IMR-90 (cell line): ENCODE results near the gene ITGB2. TPM values are rescaled to one million over a fixed set of nuclear protein-coding genes. Genes with fewer than 3 reads are reported as not detected.

Source experiments
- ATAC-seq: fragments of 200-7000 bp; cut with Tn5 transposase; 2 replicates; pipeline ENCODE4 v1.9.1; 2020; ENCODE audit warnings: low read depth, mild to moderate bottlenecking, moderate library complexity
- BruUV-seq: library from RNA; stranded (reverse); fragments of 400-500 nt; replicated peaks from 2 replicates; lab custom pipeline; 2021; lab: Mats Ljungman, UMichigan
- CTCF ChIA-PET: fragments of 300-600 bp; formaldehyde crosslinking; extraction: SDS; loops from one replicate; lab custom pipeline; 2021; ENCODE audit warnings: antibody characterized with exemption; lab: Yijun Ruan, JAX
- POLR2A ChIA-PET: fragments of 300-600 bp; sonication (Branson Sonifier 250); formaldehyde crosslinking; loops from one replicate; lab custom pipeline; 2022; ENCODE audit warnings: antibody characterized with exemption; ENCODE audit not compliant: unreplicated experiment; lab: Charles Lee
- DNase-seq: peaks from one replicate; pipeline ENCODE4 v3.0.0; 2013
- H2AFZ ChIP-seq: replicated peaks from 2 replicates; pipeline ENCODE3; 2013; ENCODE audit warnings: low read length, mild to moderate bottlenecking; ENCODE audit not compliant: poor library complexity
- H2AK5ac ChIP-seq: 2 replicates; pipeline ENCODE4 v1.6.1; 2013; ENCODE audit warnings: low read depth, low read length, inconsistent platforms
- H2AK9ac ChIP-seq: replicated peaks from 2 replicates; pipeline ENCODE3; 2013; ENCODE audit warnings: mild to moderate bottlenecking, low read depth, low read length, moderate library complexity; ENCODE audit not compliant: poor library complexity
- H2BK120ac ChIP-seq: 2 replicates; pipeline ENCODE4 v1.6.1; 2013; ENCODE audit warnings: low read depth, low read length, inconsistent platforms
- H2BK15ac ChIP-seq: 3 replicates; pipeline ENCODE4 v1.6.1; 2013; ENCODE audit warnings: low read depth, low read length, inconsistent platforms
- H2BK20ac ChIP-seq: 2 replicates; pipeline ENCODE4 v1.6.1; 2013; ENCODE audit warnings: low read depth, mild to moderate bottlenecking, inconsistent platforms, low read length, moderate library complexity
- H2BK5ac ChIP-seq: 2 replicates; pipeline ENCODE4 v1.6.1; 2013; ENCODE audit warnings: mild to moderate bottlenecking, low read depth, low read length, inconsistent platforms; ENCODE audit not compliant: poor library complexity, severe bottlenecking
- H3K14ac ChIP-seq: replicated peaks from 2 replicates; pipeline ENCODE4 v1.6.1; 2013; ENCODE audit warnings: low read depth, low read length, inconsistent platforms
- H3K18ac ChIP-seq: 2 replicates; pipeline ENCODE4 v1.6.1; 2013; ENCODE audit warnings: low read depth, low read length, control low read depth
- H3K23ac ChIP-seq: 2 replicates; pipeline ENCODE4 v1.6.1; 2013; ENCODE audit warnings: low read depth, low read length, inconsistent platforms
- H3K27ac ChIP-seq: 2 replicates; pipeline ENCODE4 v1.5.1; 2013; ENCODE audit warnings: mild to moderate bottlenecking, control low read depth, low read length; ENCODE audit not compliant: insufficient read depth
- H3K27me3 ChIP-seq: 2 replicates; pipeline ENCODE4 v1.6.1; 2013; ENCODE audit warnings: low read length; ENCODE audit not compliant: control insufficient read depth, insufficient read depth
- H3K36me3 ChIP-seq: 2 replicates; pipeline ENCODE4 v1.6.1; 2013; ENCODE audit warnings: low read length, mixed read lengths; ENCODE audit not compliant: control insufficient read depth, insufficient read depth
- H3K4ac ChIP-seq: 2 replicates; pipeline ENCODE4 v1.6.1; 2013; ENCODE audit warnings: low read depth, low read length, inconsistent platforms
- H3K4me1 ChIP-seq: 2 replicates; pipeline ENCODE4 v1.6.1; 2013; ENCODE audit warnings: low read length, mixed read lengths; ENCODE audit not compliant: control insufficient read depth, insufficient read depth
- H3K4me2 ChIP-seq: 2 replicates; pipeline ENCODE4 v1.6.1; 2013; ENCODE audit warnings: low read depth, mild to moderate bottlenecking, control low read depth, low read length, moderate library complexity
- H3K4me3 ChIP-seq: 2 replicates; pipeline ENCODE4 v1.5.1; 2013; ENCODE audit warnings: low read depth, mild to moderate bottlenecking, control low read depth, low read length, moderate library complexity; ENCODE audit not compliant: insufficient read depth
- H3K56ac ChIP-seq: 2 replicates; pipeline ENCODE4 v1.6.1; 2013; ENCODE audit warnings: low read length, inconsistent platforms; ENCODE audit not compliant: insufficient read depth; ENCODE audit errors: extremely low read depth
- H3K79me1 ChIP-seq, 2 experiments: 2 replicates each; pipeline ENCODE4 v1.6.1; 2013; ENCODE audit warnings: low read length in 2 of 2, inconsistent platforms in 1 of 2, low read depth in 1 of 2
- H3K9ac ChIP-seq: 2 replicates; pipeline ENCODE4 v1.6.1; 2013; ENCODE audit warnings: low read depth, low read length, control low read depth
- H3K9me1 ChIP-seq: 2 replicates; pipeline ENCODE4 v1.6.1; 2013; ENCODE audit warnings: low read length, inconsistent platforms; ENCODE audit not compliant: insufficient read depth
- H3K9me3 ChIP-seq: 2 replicates; pipeline ENCODE4 v1.6.1; 2013; ENCODE audit warnings: low read length; ENCODE audit not compliant: control insufficient read depth, insufficient read depth
- H4K20me1 ChIP-seq: 2 replicates; pipeline ENCODE4 v1.6.1; 2013; ENCODE audit warnings: low read length, inconsistent platforms; ENCODE audit not compliant: insufficient read depth
- H4K5ac ChIP-seq: 2 replicates; pipeline ENCODE4 v1.6.1; 2013; ENCODE audit warnings: mild to moderate bottlenecking, low read depth, low read length, control low read depth
- H4K8ac ChIP-seq, 2 experiments: 2 replicates each; pipeline ENCODE4 v1.6.1; 2013; ENCODE audit warnings: low read depth in 2 of 2, low read length in 2 of 2, control low read depth in 1 of 2, inconsistent platforms in 1 of 2
- H4K91ac ChIP-seq: 2 replicates; pipeline ENCODE4 v1.6.1; 2013; ENCODE audit warnings: low read depth, low read length, inconsistent platforms; ENCODE audit not compliant: insufficient read depth
- CEBPB ChIP-seq: IDR thresholded peaks from 2 replicates; pipeline ENCODE4 v1.6.1; 2012; ENCODE audit warnings: low read depth, low read length, improper control_type of control experiment
- CHD1 ChIP-seq: IDR thresholded peaks from 2 replicates; pipeline ENCODE4 v1.6.1; 2012; ENCODE audit warnings: low read depth, low read length, improper control_type of control experiment
- CTCF ChIP-seq: conservative IDR thresholded peaks from 2 replicates; pipeline ENCODE4 v1.5.1; 2012; ENCODE audit warnings: mild to moderate bottlenecking, low read depth, low read length, improper control_type of control experiment
- ELK1 ChIP-seq: fragments of 150-350 bp; IDR thresholded peaks from 2 replicates; pipeline ENCODE4 v1.6.1; 2016; ENCODE audit warnings: low read depth, mild to moderate bottlenecking, low read length, moderate library complexity, borderline replicate concordance
- FOS ChIP-seq: fragments of 150-350 bp; IDR thresholded peaks from 2 replicates; pipeline ENCODE4 v1.6.1; 2016; ENCODE audit warnings: low read depth, low read length
- MAZ ChIP-seq: IDR thresholded peaks from 2 replicates; pipeline ENCODE4 v1.6.1; 2012; ENCODE audit warnings: low read depth, mild to moderate bottlenecking, low read length, improper control_type of control experiment, moderate library complexity, borderline replicate concordance
- MXI1 ChIP-seq: IDR thresholded peaks from 2 replicates; pipeline ENCODE4 v1.6.1; 2012; ENCODE audit warnings: low read depth, mild to moderate bottlenecking, low read length, moderate library complexity, borderline replicate concordance
- NFE2L2 ChIP-seq: fragments of 150-350 bp; IDR thresholded peaks from 2 replicates; pipeline ENCODE4 v1.6.1; 2016; ENCODE audit warnings: low read depth, mild to moderate bottlenecking, low read length
- POLR2A ChIP-seq: IDR thresholded peaks from 2 replicates; pipeline ENCODE4 v1.6.1; 2012; ENCODE audit warnings: mild to moderate bottlenecking, low read depth, low read length
- RAD21 ChIP-seq: IDR thresholded peaks from 2 replicates; pipeline ENCODE4 v1.6.1; 2012; ENCODE audit warnings: low read length, improper control_type of control experiment
- RFX5 ChIP-seq: IDR thresholded peaks from 2 replicates; pipeline ENCODE4 v1.8.0; 2012; ENCODE audit warnings: low read depth, mild to moderate bottlenecking, low read length, moderate library complexity
- SMC3 ChIP-seq: fragments of 150-350 bp; IDR thresholded peaks from 2 replicates; pipeline ENCODE4 v1.6.1; 2016; ENCODE audit warnings: low read depth, mild to moderate bottlenecking, antibody characterized with exemption, low read length, moderate library complexity
- whole genome bisulfite sequencing, 2 experiments: methylation state at CpG; one replicate each; pipeline versions ENCODE4 v1.1.5 to v1.1.7; 2013; ENCODE audit warnings: missing lambda C conversion rate in 2 of 2; ENCODE audit not compliant: insufficient read length in 1 of 2; ENCODE audit errors: extremely low coverage in 2 of 2; 5-methylcytosine and 5-hydroxymethylcytosine counted together
- dilution Hi-C: fragments of 300-500 bp; cut with HindIII; formaldehyde crosslinking; loops from one replicate; pipeline ENCODE4 v1.14.3; 2018; ENCODE audit warnings: low sequenced_read_pairs; ENCODE audit not compliant: unreplicated experiment
- in situ Hi-C: fragments of 300-500 bp; cut with MboI; formaldehyde crosslinking; loops from 3 replicates; pipeline ENCODE4 v1.14.3; 2019; ENCODE audit warnings: low sequenced_read_pairs, inconsistent platforms, mixed read lengths
- intact Hi-C: fragments of 100-400 bp; cut with micrococcal nuclease; formaldehyde crosslinking; loops from 2 replicates; pipeline ENCODE4 v1.10.0; 2022
- polyA plus RNA-seq, 3 experiments: library from polyadenylated mRNA; depleted of rRNA; stranded (reverse); fragments of >200 nt; gene quantifications; 2 replicates each; pipeline ENCODE4 v1.2.3, GENCODE V29; 2012; ENCODE audit warnings: low replicate concordance in 1 of 3
- total RNA-seq: library from RNA; depleted of rRNA; stranded (reverse); fragments of >200 nt; gene quantifications from 2 replicates; pipeline ENCODE4 v1.2.3, GENCODE V29; 2012

ITGB2 gene
- total and polyA plus RNA-seq, 2 of the 4 experiments (the other 2 are of a cell fraction), result 0.14 TPM; not detected in 1

GRCh38 chr21:44938772-44939531, 18.3 kb upstream of the ITGB2 start (continued):
- TF ChIP-seq ELK1, result no peak

- peaks cover 9% of the 10 kb centered on the region for H3K9me1 ChIP-seq
- no peak overlapping the region for H2BK120ac ChIP-seq
- H4K91ac ChIP-seq, result no peak overlapping the region
- H2BK5ac ChIP-seq, result no peak overlapping the region
- peaks cover 13% of the 10 kb centered on the region for H3K4me1 ChIP-seq
- H3K18ac ChIP-seq, result no peak overlapping the region
- peaks cover 10 to 20% of the 10 kb centered on the region in 2 experiments for H3K79me1 ChIP-seq
- dilution Hi-C loops, result no loop called here
- peaks cover 14% of the 10 kb centered on the region; the same call in 1 of the 2 replicates for H4K20me1 ChIP-seq
- DNase-seq, result no peak
- in situ Hi-C loops, result loop anchor here (5.0 to 25.0 kb wide), 2 partner anchors 138 to 423 kb away; no protein-coding TSS in a partner anchor
- H2BK20ac ChIP-seq, result no peak overlapping the region
- no peak overlapping the region for H3K9ac ChIP-seq
- H2BK15ac ChIP-seq, result no peak overlapping the region
- ATAC-seq, result no peak
- intact Hi-C loops, result no loop called here
- H3K14ac ChIP-seq, result no peak overlapping the region
- no peak overlapping the region for H2AFZ ChIP-seq
- H3K9me3 ChIP-seq, result no peaks in the 10 kb centered on the region; the same call in none of the 2 replicates
- no peak overlapping the region for H4K5ac ChIP-seq
- no peak overlapping the region for H2AK9ac ChIP-seq
- ChIA-PET POLR2A (no interaction called here), CTCF (interaction anchor here (1.4 kb wide), 1 partner anchor 14 kb away, joined by 3 read pairs; no protein-coding TSS in a partner anchor)
- no peak overlapping the region for H3K27ac ChIP-seq
- H3K23ac ChIP-seq, result no peak overlapping the region
- peaks cover 44% of the 10 kb centered on the region for H3K27me3 ChIP-seq
- H3K36me3 ChIP-seq, result no peaks in the 10 kb centered on the region
- no TSS peak for BruUV-seq
- H3K4me2 ChIP-seq, result no peak overlapping the region
- H3K56ac ChIP-seq, result no peak overlapping the region
- no peak overlapping the region for H3K4ac ChIP-seq
- no peak overlapping the region for H2AK5ac ChIP-seq
- H3K4me3 ChIP-seq, result no peak overlapping the region
- H4K8ac ChIP-seq, result no peak overlapping the region
- WGBS, 2 experiments, result 88% methylated on average over 3 of the region's 10 CpGs; no CpG with 5 or more reads in 1 of the 2 experiments
- no peak for TF ChIP-seq CHD1
- TF ChIP-seq CTCF, result no peak
- no peak for TF ChIP-seq RAD21
- no peak for TF ChIP-seq MXI1
- TF ChIP-seq POLR2A, result no peak
- TF ChIP-seq CEBPB, result no peak
- no peak for TF ChIP-seq RFX5
- no peak for TF ChIP-seq FOS
- no peak for TF ChIP-seq NFE2L2
- TF ChIP-seq MAZ, result no peak
- no peak for TF ChIP-seq SMC3
- TF ChIP-seq ELK1, result no peak
Observed at GRCh38 chr21:44935533-44935927, 14.8 kb upstream of the ITGB2 start.
